Measurements from ENCODE around the gene ACTN4.

Gene ACTN4

GRCh38 chr19:38679839-38680238 is 32.4 kb downstream of the ACTN4 start:
- no peak for TF ChIP-seq CTCF (IDR thresholded peaks at IDR 0.05; ENCODE audit: low read length, missing control alignments)
- DNase-seq (ENCODE audit: low read depth), result no peak
- H3K4me3 ChIP-seq (replicated peaks; ENCODE audit: low read depth, low read length), result no peak overlapping the region

- DNase-seq (ENCODE audit: low read depth), result no peak
- no peak overlapping the region for H3K4me3 ChIP-seq (replicated peaks; ENCODE audit: low read depth, low read length)
- no peak for TF ChIP-seq CTCF (IDR thresholded peaks at IDR 0.05; ENCODE audit: low read length, missing control alignments)
Observed at GRCh38 chr19:38682195-38682867, 34.9 kb downstream of the ACTN4 start.

- TF ChIP-seq CTCF (IDR thresholded peaks at IDR 0.05; ENCODE audit: low read length, missing control alignments), result no peak
- DNase-seq (ENCODE audit: low read depth), result no peak
- H3K4me3 ChIP-seq (replicated peaks; ENCODE audit: low read depth, low read length), result no peak overlapping the region
Observed at GRCh38 chr19:38682872-38683392, 35.5 kb downstream of the ACTN4 start.

GRCh38 chr19:38683393-38684077 is 36.1 kb downstream of the ACTN4 start:
- H3K4me3 ChIP-seq (replicated peaks; ENCODE audit: low read depth, low read length), result no peak overlapping the region
- TF ChIP-seq CTCF (IDR thresholded peaks at IDR 0.05; ENCODE audit: low read length, missing control alignments), result no peak
- DNase-seq (ENCODE audit: low read depth), result peak; percentile 88

GRCh38 chr19:38684078-38684861 is 36.8 kb downstream of the ACTN4 start:
- TF ChIP-seq CTCF (IDR thresholded peaks at IDR 0.05; ENCODE audit: low read length, missing control alignments), result no peak
- DNase-seq (ENCODE audit: low read depth), result peak; percentile 95
- no peak overlapping the region for H3K4me3 ChIP-seq (replicated peaks; ENCODE audit: low read depth, low read length)

GRCh38 chr19:38684862-38685665 is 37.6 kb downstream of the ACTN4 start:
- TF ChIP-seq CTCF (IDR thresholded peaks at IDR 0.05; ENCODE audit: low read length, missing control alignments), result no peak
- no peak overlapping the region for H3K4me3 ChIP-seq (replicated peaks; ENCODE audit: low read depth, low read length)
- DNase-seq (ENCODE audit: low read depth), result no peak

Measured in fibroblast of pulmonary artery (primary cell).